K562 (cell line): ENCODE results near the gene LRRC9. TPM values are rescaled to one million over a fixed set of nuclear protein-coding genes. Genes with fewer than 3 reads are reported as not detected.

Source experiments
- CSDE1 ChIP-seq, 2 experiments: fragments of 450-650 bp; IDR thresholded peaks; 2 replicates each; pipeline ENCODE4 v1.6.1; 2016; ENCODE audit warnings: mild to moderate bottlenecking in 1 of 2
- OTX1 ChIP-seq: fragments of 450-650 bp; formaldehyde crosslinking; IDR thresholded peaks from 2 replicates; pipeline ENCODE4 v1.4.0; 2022; ENCODE audit warnings: mild to moderate bottlenecking
- POLR2AphosphoS5 ChIP-seq: IDR thresholded peaks from 2 replicates; pipeline ENCODE4 v1.6.1; 2011; ENCODE audit warnings: mild to moderate bottlenecking, low read depth, low read length, moderate library complexity; ENCODE audit not compliant: control insufficient read depth, insufficient read depth
- RFX5 ChIP-seq: IDR thresholded peaks from 2 replicates; pipeline ENCODE4 v1.6.1; 2011; ENCODE audit warnings: low read depth, mild to moderate bottlenecking, improper control_type of control experiment, low read length
- SRSF3 ChIP-seq: fragments of 200-400 bp; formaldehyde crosslinking; IDR thresholded peaks from 2 replicates; pipeline ENCODE4 v1.6.1; 2016; ENCODE audit warnings: mild to moderate bottlenecking, low read length, moderate library complexity; ENCODE audit not compliant: insufficient read depth
- ZNF165 ChIP-seq: fragments of 250-450 bp; sonication (Bioruptor Pico); IDR thresholded peaks from 2 replicates; pipeline ENCODE4 v1.4.0; 2020; ENCODE audit warnings: borderline replicate concordance
- ZNF24 ChIP-seq: fragments of 450-650 bp; IDR thresholded peaks from 2 replicates; pipeline ENCODE4 v1.6.1; 2016
- ZNF766 ChIP-seq: fragments of 200-800 bp; sonication (Bioruptor generic); conservative IDR thresholded peaks from 2 replicates; pipeline ENCODE4 v1.6.1; 2016; ENCODE audit warnings: missing genetic modification characterization, missing compliant biosample characterization
- polyA plus RNA-seq, 8 experiments: library from polyadenylated mRNA; depleted of rRNA in 4 of 8; stranded (reverse) in 5 of 8; unstranded in 3 of 8; fragments of >200 nt; fragmentation: Nextera tagmentation in 2 of 8; fragmentation: Illumina TruSeq in 1 of 8; extraction: Ambion mirVana in 2 of 8; extraction: Trizol in 1 of 8; gene quantifications; 2 replicates each; pipeline versions ENCODE4 v1.2.1 to v1.2.3, GENCODE V29; 2011 to 2014; ENCODE audit warnings: inconsistent platforms in 1 of 8, missing spikeins in 1 of 8
- total RNA-seq, 7 experiments: library from RNA; depleted of rRNA in 6 of 7; stranded (reverse); fragments of >200 nt in 6 of 7; fragmentation: Illumina TruSeq in 2 of 7; extraction: Trizol in 2 of 7; gene quantifications; 2 replicates each; pipeline versions ENCODE4 v1.2.1 to v1.2.3, GENCODE V29; 2011 to 2021; ENCODE audit warnings: low replicate concordance in 1 of 7
- TF ChIP-seq, protein P1 (sequence below): fragments of 200-600 bp; sonication (generic); IDR thresholded peaks from one replicate; pipeline ENCODE4 v1.6.1; 2012; ENCODE audit warnings: mild to moderate bottlenecking, low read depth, low read length, inconsistent platforms
- TF ChIP-seq, protein P2 (sequence below): fragments of 450-650 bp; IDR thresholded peaks from 2 replicates; pipeline ENCODE4 v1.7.1; 2018; ENCODE audit warnings: mild to moderate bottlenecking, low read depth; ENCODE audit not compliant: partially characterized antibody

Gene LRRC9
- total and polyA plus RNA-seq, 9 of the 15 experiments (the other 6 are each of a cell fraction or from before 2014, with no cell fraction given): not detected

DNA sequence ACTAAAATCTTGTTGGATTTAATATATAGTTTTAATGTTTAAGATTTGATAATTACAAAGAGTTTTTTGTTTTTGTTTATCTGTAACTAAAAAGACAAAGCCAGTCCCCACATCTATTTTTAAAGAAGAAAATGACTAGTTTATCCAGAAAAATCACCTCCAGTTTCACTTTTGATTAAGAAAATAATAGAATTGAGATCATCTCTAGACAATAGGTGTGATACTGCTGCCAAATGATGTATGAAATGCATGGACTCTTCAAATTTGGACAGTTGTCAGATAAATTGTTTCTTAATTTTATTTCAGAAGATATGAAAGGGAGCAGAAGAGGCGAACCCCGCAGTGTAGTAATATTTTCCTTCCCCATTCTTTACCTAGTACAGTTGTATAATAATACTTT lies 191.8 kb downstream of the LRRC9 start (continued):
- TF ChIP-seq, protein P1, sequence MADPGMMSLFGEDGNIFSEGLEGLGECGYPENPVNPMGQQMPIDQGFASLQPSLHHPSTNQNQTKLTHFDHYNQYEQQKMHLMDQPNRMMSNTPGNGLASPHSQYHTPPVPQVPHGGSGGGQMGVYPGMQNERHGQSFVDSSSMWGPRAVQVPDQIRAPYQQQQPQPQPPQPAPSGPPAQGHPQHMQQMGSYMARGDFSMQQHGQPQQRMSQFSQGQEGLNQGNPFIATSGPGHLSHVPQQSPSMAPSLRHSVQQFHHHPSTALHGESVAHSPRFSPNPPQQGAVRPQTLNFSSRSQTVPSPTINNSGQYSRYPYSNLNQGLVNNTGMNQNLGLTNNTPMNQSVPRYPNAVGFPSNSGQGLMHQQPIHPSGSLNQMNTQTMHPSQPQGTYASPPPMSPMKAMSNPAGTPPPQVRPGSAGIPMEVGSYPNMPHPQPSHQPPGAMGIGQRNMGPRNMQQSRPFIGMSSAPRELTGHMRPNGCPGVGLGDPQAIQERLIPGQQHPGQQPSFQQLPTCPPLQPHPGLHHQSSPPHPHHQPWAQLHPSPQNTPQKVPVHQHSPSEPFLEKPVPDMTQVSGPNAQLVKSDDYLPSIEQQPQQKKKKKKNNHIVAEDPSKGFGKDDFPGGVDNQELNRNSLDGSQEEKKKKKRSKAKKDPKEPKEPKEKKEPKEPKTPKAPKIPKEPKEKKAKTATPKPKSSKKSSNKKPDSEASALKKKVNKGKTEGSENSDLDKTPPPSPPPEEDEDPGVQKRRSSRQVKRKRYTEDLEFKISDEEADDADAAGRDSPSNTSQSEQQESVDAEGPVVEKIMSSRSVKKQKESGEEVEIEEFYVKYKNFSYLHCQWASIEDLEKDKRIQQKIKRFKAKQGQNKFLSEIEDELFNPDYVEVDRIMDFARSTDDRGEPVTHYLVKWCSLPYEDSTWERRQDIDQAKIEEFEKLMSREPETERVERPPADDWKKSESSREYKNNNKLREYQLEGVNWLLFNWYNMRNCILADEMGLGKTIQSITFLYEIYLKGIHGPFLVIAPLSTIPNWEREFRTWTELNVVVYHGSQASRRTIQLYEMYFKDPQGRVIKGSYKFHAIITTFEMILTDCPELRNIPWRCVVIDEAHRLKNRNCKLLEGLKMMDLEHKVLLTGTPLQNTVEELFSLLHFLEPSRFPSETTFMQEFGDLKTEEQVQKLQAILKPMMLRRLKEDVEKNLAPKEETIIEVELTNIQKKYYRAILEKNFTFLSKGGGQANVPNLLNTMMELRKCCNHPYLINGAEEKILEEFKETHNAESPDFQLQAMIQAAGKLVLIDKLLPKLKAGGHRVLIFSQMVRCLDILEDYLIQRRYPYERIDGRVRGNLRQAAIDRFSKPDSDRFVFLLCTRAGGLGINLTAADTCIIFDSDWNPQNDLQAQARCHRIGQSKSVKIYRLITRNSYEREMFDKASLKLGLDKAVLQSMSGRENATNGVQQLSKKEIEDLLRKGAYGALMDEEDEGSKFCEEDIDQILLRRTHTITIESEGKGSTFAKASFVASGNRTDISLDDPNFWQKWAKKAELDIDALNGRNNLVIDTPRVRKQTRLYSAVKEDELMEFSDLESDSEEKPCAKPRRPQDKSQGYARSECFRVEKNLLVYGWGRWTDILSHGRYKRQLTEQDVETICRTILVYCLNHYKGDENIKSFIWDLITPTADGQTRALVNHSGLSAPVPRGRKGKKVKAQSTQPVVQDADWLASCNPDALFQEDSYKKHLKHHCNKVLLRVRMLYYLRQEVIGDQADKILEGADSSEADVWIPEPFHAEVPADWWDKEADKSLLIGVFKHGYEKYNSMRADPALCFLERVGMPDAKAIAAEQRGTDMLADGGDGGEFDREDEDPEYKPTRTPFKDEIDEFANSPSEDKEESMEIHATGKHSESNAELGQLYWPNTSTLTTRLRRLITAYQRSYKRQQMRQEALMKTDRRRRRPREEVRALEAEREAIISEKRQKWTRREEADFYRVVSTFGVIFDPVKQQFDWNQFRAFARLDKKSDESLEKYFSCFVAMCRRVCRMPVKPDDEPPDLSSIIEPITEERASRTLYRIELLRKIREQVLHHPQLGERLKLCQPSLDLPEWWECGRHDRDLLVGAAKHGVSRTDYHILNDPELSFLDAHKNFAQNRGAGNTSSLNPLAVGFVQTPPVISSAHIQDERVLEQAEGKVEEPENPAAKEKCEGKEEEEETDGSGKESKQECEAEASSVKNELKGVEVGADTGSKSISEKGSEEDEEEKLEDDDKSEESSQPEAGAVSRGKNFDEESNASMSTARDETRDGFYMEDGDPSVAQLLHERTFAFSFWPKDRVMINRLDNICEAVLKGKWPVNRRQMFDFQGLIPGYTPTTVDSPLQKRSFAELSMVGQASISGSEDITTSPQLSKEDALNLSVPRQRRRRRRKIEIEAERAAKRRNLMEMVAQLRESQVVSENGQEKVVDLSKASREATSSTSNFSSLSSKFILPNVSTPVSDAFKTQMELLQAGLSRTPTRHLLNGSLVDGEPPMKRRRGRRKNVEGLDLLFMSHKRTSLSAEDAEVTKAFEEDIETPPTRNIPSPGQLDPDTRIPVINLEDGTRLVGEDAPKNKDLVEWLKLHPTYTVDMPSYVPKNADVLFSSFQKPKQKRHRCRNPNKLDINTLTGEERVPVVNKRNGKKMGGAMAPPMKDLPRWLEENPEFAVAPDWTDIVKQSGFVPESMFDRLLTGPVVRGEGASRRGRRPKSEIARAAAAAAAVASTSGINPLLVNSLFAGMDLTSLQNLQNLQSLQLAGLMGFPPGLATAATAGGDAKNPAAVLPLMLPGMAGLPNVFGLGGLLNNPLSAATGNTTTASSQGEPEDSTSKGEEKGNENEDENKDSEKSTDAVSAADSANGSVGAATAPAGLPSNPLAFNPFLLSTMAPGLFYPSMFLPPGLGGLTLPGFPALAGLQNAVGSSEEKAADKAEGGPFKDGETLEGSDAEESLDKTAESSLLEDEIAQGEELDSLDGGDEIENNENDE: no peak
- TF ChIP-seq OTX1 (CRISPR knock-in tag): no peak
- no peak for TF ChIP-seq POLR2AphosphoS5
- TF ChIP-seq SRSF3: no peak
- TF ChIP-seq ZNF24: no peak
- TF ChIP-seq RFX5: no peak
- TF ChIP-seq ZNF766 (CRISPR knock-in tag): no peak
- no peak for TF ChIP-seq CSDE1 (IDR thresholded peaks at IDR 0.05)
- no peak for TF ChIP-seq ZNF165 (CRISPR knock-in tag)
- TF ChIP-seq, protein P2, sequence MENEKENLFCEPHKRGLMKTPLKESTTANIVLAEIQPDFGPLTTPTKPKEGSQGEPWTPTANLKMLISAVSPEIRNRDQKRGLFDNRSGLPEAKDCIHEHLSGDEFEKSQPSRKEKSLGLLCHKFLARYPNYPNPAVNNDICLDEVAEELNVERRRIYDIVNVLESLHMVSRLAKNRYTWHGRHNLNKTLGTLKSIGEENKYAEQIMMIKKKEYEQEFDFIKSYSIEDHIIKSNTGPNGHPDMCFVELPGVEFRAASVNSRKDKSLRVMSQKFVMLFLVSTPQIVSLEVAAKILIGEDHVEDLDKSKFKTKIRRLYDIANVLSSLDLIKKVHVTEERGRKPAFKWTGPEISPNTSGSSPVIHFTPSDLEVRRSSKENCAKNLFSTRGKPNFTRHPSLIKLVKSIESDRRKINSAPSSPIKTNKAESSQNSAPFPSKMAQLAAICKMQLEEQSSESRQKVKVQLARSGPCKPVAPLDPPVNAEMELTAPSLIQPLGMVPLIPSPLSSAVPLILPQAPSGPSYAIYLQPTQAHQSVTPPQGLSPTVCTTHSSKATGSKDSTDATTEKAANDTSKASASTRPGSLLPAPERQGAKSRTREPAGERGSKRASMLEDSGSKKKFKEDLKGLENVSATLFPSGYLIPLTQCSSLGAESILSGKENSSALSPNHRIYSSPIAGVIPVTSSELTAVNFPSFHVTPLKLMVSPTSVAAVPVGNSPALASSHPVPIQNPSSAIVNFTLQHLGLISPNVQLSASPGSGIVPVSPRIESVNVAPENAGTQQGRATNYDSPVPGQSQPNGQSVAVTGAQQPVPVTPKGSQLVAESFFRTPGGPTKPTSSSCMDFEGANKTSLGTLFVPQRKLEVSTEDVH: no peak
- TF ChIP-seq, all 486 proteins: peak for 0
